ENCODE measurements around the gene GPR183.

- TF ChIP-seq CTCF (conservative IDR thresholded peaks at IDR 0.05 in 1 of 2, IDR thresholded peaks at IDR 0.05 in 1 of 2; ENCODE audit: extremely low read depth in 1 of 2, insufficient read depth in 1 of 2, low read depth in 1 of 2, low read length in 2 of 2) (no peak), EZH2 (IDR thresholded peaks at IDR 0.05; ENCODE audit: borderline replicate concordance, low read length) (no peak)
Observed at GRCh38 chr13:99307247-99307646, at the start of gene GPR183.

All from mammary epithelial cell (primary cell).